HG03045 (cell line): Measurements from ENCODE around the gene ZNF598.

Experiments
- ATAC-seq: cut with Tn5 transposase; IDR thresholded peaks from one replicate; pipeline ENCODE4 v1.9.1; 2021; ENCODE audit warnings: mild to moderate bottlenecking, moderate library complexity; ENCODE audit not compliant: unreplicated experiment

Gene ZNF598

GRCh38 chr16:2008009-2008526 lies 1.6 kb downstream of the ZNF598 start:
- no peak for ATAC-seq

- ATAC-seq, result no peak
These were observed 2.4 kb downstream of the ZNF598 start for GRCh38 chr16:2007081-2007836.

GRCh38 chr16:2006317-2006716 lies 3.3 kb downstream of the ZNF598 start:
- no peak for ATAC-seq

- no peak for ATAC-seq
These were observed 4.0 kb downstream of the ZNF598 start for GRCh38 chr16:2005646-2006045.

- ATAC-seq, result no peak
These were observed 4.7 kb downstream of the ZNF598 start for GRCh38 chr16:2004795-2005517.

- peak; percentile 61 for ATAC-seq
These were observed 5.6 kb downstream of the ZNF598 start for GRCh38 chr16:2003827-2004641.

- ATAC-seq, result no peak
These were observed 6.3 kb downstream of the ZNF598 start for GRCh38 chr16:2003231-2003826.

GRCh38 chr16:2002406-2003230 lies 7.0 kb downstream of the ZNF598 start:
- ATAC-seq, result no peak

GRCh38 chr16:2001456-2002355 lies 7.9 kb downstream of the ZNF598 start:
- no peak for ATAC-seq

- no peak for ATAC-seq
These were observed 8.6 kb downstream of the ZNF598 start for GRCh38 chr16:2001035-2001434.

GRCh38 chr16:1999866-2000514 lies 9.6 kb downstream of the ZNF598 start:
- ATAC-seq, result no peak

- ATAC-seq, result no peak
These were observed 10.5 kb downstream of the ZNF598 start for GRCh38 chr16:1998852-1999801.

GRCh38 chr16:1998360-1998835 lies 11.2 kb downstream of the ZNF598 start:
- no peak for ATAC-seq

GRCh38 chr16:1997494-1998359 lies 11.9 kb downstream of the ZNF598 start:
- ATAC-seq, result no peak

- ATAC-seq, result no peak
These were observed 15.9 kb downstream of the ZNF598 start for GRCh38 chr16:1993731-1994131.

GRCh38 chr16:1992704-1993317 lies 16.8 kb downstream of the ZNF598 start:
- ATAC-seq, result peak; percentile 7
